Forelimb muscle (tissue), 1 donor: ENCODE data around the gene OR56B4. TPM values are rescaled to one million over a fixed set of nuclear protein-coding genes. Genes with fewer than 3 reads are reported as not detected.

Experiments
- DNase-seq: peaks from one replicate; pipeline ENCODE4 v3.0.0-alpha.2; 2013; ENCODE audit warnings: low read depth
- polyA plus RNA-seq: library from polyadenylated mRNA; unstranded; fragments of 120-200 nt; gene quantifications from one replicate; pipeline ENCODE4 v1.2.1, GENCODE V29; 2013; ENCODE audit not compliant: insufficient read length

The OR56B4 gene
- polyA plus RNA-seq, 1 donor: not detected

DNA sequence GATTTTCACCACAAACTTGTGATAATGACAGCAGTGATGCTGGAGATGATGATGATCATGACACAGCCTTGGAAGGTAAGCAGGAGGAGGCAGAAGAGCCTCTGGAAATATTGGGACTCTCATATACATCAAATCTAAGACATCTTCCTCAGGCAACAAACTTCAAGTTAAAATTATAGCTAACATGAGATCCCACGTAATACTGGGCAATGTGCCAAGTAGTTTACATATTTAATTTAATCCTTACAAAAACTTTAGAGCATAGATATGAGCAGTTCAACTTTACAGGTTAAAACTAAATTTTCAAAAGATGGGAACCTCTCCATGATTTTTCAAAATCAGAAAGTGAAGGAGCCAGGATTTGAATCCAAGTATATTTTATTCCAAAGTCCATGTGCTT lies 43.6 kb downstream of the OR56B4 start:
- DNase-seq: no peak

DNA sequence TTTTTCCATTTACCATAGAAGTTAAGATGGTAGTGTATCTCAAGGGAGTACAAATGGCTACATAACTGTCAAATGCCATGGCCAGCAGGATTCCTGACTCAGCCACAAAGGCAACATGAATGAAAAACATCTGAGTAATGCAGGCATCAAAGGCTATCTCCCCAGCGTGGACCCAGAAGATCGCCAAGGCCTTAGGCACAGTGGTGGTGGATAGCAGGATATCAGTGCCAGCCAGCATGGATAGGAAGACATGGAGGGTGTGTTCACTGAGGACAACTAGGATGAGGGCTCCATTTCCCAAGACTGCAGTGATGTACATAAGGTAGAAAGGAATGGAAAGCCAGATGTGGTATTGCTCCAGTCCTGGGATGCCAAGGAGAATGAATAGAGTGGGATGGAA lies 44.6 kb downstream of the OR56B4 start:
- DNase-seq: no peak

DNA sequence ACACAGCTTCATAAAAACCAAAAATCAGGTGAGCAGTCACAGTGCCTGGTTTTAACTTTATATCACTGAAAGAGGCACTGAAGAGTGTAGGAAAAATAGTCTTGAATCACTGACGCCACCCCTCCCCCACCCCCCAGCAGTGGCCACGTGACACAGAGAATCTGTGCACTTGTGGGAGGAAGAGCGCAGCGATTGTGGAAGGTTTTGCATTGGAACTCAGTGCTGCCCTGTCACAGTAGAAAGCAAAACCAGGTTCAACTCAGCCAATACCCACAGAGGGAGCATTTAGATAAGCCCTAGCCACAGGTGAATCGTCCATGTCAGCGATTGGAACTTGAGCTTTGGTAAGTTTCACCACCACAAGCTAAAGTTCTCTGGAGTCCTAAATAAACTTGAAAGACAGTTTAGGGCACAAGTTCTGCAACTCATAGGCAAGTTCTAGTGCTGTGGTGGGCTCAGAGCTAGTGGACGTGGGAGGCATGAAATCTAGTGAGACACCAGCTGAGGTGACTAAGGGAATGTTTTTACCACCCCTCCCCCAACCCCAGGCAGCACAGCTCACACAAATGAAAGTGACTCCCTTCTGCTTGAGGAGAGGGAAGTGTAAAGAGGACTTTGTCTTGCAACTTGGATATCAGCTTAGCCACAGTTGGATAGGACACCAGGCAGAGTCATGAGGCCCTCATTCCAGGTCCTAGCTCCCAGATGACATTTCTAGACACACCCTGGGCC lies 49.3 kb downstream of the OR56B4 start:
- DNase-seq: no peak

Other genes with a start within 250 kb of the OR56B4 start
- gene OR52E8, start 250.0 kb upstream of the OR56B4 start, polyA plus RNA-seq: not detected
- not detected for gene OR52E4, start 227.1 kb upstream of the OR56B4 start, polyA plus RNA-seq
- gene OR52E5, start 214.5 kb upstream of the OR56B4 start, polyA plus RNA-seq: not detected
- gene OR56A3, start 165.4 kb upstream of the OR56B4 start, polyA plus RNA-seq: not detected
- not detected for gene OR56A5, start 139.2 kb upstream of the OR56B4 start, polyA plus RNA-seq
- gene OR52L1, start 120.7 kb upstream of the OR56B4 start, polyA plus RNA-seq: not detected
- not detected for gene OR56A4, start 100.7 kb upstream of the OR56B4 start, polyA plus RNA-seq
- not detected for gene OR56A1, start 76.9 kb upstream of the OR56B4 start, polyA plus RNA-seq
- gene OR52B2, start 62.6 kb downstream of the OR56B4 start, polyA plus RNA-seq: not detected
- gene OR52W1, start 91.5 kb downstream of the OR56B4 start, polyA plus RNA-seq: not detected
- 0.24 TPM for gene C11orf42, start 97.9 kb downstream of the OR56B4 start, polyA plus RNA-seq
- gene FHIP1B, start 127.0 kb downstream of the OR56B4 start, polyA plus RNA-seq: 24.1 TPM
- 0.15 TPM for gene CNGA4, start 131.4 kb downstream of the OR56B4 start, polyA plus RNA-seq
- not detected for gene CCKBR, start 152.2 kb downstream of the OR56B4 start, polyA plus RNA-seq
- gene CAVIN3, start 212.8 kb downstream of the OR56B4 start, polyA plus RNA-seq: 32.5 TPM